IPS DF 6.9 (cell line): ENCODE data around the gene ANKRD23.
"Not testable (repeated sequence)": the region's sequence is repeated elsewhere in the genome, so short reads cannot be mapped to it uniquely, and the experiment has no call there.

Experiments used
- DNase-seq: peaks from one replicate; pipeline ENCODE4 v3.0.0-alpha.2; 2013; ENCODE audit warnings: low read depth, low spot score
- H3K27ac ChIP-seq: one replicate; pipeline ENCODE4 v1.5.1; 2013; ENCODE audit warnings: low read length, control low read depth
- H3K27me3 ChIP-seq: 2 replicates; pipeline ENCODE4 v1.6.1; 2013; ENCODE audit warnings: mild to moderate bottlenecking, low read length; ENCODE audit not compliant: control insufficient read depth, insufficient read depth
- H3K36me3 ChIP-seq: 2 replicates; pipeline ENCODE4 v1.6.1; 2013; ENCODE audit warnings: low read length; ENCODE audit not compliant: control insufficient read depth, insufficient read depth
- H3K4me1 ChIP-seq: 2 replicates; pipeline ENCODE4 v1.6.1; 2013; ENCODE audit warnings: low read length; ENCODE audit not compliant: control insufficient read depth, insufficient read depth
- H3K4me3 ChIP-seq: 2 replicates; pipeline ENCODE4 v1.5.1; 2013; ENCODE audit warnings: mild to moderate bottlenecking, low read length
- H3K9me3 ChIP-seq: 2 replicates; pipeline ENCODE4 v1.6.1; 2013; ENCODE audit warnings: low read length, inconsistent platforms; ENCODE audit not compliant: control insufficient read depth, insufficient read depth
- WGBS: extraction: QIAGEN DNeasy Blood & Tissue Kit; methylation state at CpG from one replicate; pipeline ENCODE4 v1.1.7; 2013; ENCODE audit warnings: mixed read lengths, missing lambda C conversion rate; ENCODE audit not compliant: insufficient read length, insufficient coverage; 5-methylcytosine and 5-hydroxymethylcytosine counted together

Gene ANKRD23

DNA sequence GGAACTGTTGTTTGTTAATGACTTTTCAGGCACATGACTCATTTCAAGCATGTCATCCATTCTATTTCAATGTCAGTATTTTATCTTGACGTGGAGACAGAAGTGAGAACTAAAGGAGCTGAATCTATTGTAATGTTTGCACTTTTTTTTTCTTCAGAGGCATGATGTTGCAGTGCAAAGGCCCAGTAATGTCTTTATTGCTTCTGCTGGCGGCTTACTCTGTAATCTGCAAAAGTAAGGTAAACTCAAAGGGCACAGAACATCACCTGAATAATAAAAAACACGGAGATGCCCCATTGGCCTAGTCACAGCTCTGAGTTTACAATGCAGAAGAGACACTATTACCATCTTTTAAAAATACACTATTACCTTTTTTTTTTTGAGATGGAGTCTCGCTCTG, 30.2 kb downstream of the ANKRD23 start:
- H3K36me3 ChIP-seq = no peaks in the 10 kb centered on the region
- H3K9me3 ChIP-seq = no peaks in the 10 kb centered on the region
- no peaks in the 10 kb centered on the region for H3K27me3 ChIP-seq
- H3K4me3 ChIP-seq = no peak overlapping the region
- WGBS = no CpG with 5 or more reads among the region's 4 CpGs
- no peak overlapping the region for H3K27ac ChIP-seq
- H3K4me1 ChIP-seq = 0 out of 2 replicates have a peak, but pooled peaks cover 1% of the 10 kb centered on the region
- no peak for DNase-seq

DNA sequence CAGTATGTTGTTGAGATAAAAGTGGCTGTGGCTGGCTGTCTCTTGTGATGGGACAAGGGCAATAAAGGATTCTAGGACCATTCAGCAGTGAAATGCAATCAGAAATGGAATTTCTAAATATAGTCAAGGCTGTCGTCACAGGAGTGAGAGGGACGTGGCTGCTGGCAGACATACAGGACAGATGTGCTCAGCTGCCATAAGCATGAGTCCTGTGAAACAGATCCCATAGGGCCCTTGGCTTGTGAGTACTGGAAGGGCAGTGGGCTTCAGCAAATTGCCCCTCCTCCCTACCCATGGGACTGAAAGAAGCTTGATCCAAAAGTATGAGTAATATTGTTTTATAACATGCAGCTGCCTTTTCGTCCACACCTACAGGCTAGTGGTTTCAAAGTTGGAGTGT, 31.9 kb downstream of the ANKRD23 start:
- Histone ChIP-seq H3K9me3 (no peaks in the 10 kb centered on the region), H3K4me1 (no peaks in the 10 kb centered on the region), H3K27ac (no peak overlapping the region), H3K27me3 (no peaks in the 10 kb centered on the region), H3K36me3 (no peaks in the 10 kb centered on the region), H3K4me3 (no peak overlapping the region)
- no peak for DNase-seq
- WGBS = no CpG with 5 or more reads among the region's 3 CpGs

DNA sequence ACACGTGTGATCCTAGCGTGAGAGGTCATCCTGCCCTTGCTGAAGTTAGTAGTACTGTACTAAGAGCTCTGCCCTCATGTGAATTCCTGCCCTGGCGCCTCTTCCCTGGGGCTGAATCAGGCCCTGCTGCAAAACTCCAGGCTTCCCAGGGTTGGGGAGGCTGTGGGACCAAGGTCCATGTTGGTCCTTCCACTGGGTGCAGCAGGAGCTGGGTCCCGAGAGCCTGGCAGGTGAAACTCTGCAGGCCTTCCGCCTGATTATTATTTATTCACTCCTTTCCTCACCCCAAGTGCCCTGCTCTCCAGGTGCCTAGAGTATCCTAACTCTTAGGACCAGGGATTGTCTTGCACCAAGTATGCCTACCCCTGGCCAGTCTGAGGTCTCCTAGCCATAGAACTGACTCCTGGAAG, 33.0 kb downstream of the ANKRD23 start:
- Histone ChIP-seq H3K9me3 (no peaks in the 10 kb centered on the region), H3K36me3 (no peaks in the 10 kb centered on the region), H3K27me3 (no peaks in the 10 kb centered on the region), H3K27ac (no peak overlapping the region), H3K4me3 (no peak overlapping the region), H3K4me1 (no peaks in the 10 kb centered on the region)
- DNase-seq = no peak
- no CpG with 5 or more reads among the region's 5 CpGs for WGBS

DNA sequence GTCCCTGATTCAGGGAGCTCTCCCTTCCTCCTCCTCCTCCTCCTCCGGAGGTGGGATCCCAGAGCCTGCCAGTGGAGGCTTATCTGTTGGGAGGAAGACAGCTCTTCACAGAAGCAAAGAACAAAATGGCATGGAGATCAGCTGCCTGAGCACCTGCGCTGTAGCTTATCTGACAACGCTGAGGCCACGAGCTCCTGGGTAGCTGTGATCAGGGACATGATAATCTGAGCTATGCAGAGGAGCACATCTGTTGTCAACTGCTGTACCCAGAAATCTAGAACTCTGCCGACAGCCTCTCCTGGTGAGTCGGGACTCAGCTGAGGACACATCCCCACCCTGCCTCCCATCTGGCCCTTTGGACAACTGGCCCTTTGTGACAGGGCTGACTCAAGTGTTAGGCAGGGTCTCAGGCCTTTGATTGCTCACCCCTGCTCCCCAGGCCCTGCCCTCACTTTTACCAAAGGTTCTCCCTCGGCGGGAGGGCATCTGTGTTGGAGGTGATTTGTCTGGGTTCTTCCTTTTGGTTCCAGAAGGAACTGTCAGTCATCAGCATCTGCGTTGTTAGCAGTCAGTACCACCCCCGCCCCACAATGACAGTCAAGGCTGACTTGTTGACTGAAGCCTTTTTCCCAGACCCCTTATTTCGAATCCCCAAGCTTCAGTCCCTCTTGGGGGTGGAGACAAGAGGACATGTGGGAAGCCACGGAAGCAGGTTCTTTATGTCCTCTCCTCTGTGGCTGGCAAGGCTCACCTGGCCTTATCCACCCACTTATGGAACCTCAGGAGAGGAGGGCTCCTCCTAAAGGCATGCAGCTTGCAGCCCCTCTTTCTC, 33.7 kb downstream of the ANKRD23 start:
- H3K4me1 ChIP-seq = no peaks in the 10 kb centered on the region
- no peaks in the 10 kb centered on the region for H3K9me3 ChIP-seq
- no peak overlapping the region for H3K27ac ChIP-seq
- no peaks in the 10 kb centered on the region for H3K36me3 ChIP-seq
- no peak overlapping the region for H3K4me3 ChIP-seq
- no peak for DNase-seq
- WGBS = no CpG with 5 or more reads among the region's 12 CpGs
- no peaks in the 10 kb centered on the region for H3K27me3 ChIP-seq

DNA sequence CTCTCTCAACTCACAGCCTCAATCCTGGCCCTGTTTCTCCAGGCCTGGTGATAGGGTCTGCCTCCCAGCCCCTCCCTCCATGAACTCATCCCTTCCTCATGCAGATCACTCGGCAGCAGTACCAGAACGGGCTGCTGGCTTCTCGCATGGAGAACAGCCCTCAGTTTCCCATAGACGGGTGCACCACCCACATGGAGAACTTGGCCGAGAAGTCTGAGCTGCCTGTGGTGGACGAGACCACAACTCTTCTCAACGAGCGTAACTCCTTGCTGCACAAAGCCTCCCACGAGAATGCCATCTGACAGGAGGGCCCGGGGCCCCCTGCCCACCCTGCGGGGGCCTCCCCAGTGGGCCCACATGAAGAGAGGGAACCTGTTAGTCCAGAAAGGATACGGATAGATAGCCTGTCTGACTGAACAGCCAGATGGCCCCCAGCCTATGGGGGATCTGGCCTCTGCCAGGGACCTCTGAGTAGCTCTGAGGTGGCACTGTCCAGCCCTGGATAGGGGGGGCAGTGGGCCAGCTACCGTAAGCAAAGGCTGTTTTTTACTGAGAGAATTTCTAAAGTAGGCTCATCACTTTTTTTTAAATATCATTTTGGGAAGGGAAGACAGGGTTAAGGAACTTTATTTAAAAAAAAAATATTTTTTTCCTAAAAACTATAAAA, 34.5 kb downstream of the ANKRD23 start:
- Histone ChIP-seq H3K36me3 (no peaks in the 10 kb centered on the region), H3K9me3 (no peaks in the 10 kb centered on the region), H3K4me3 (no peak overlapping the region), H3K27ac (no peak overlapping the region), H3K4me1 (no peaks in the 10 kb centered on the region), H3K27me3 (no peaks in the 10 kb centered on the region)
- no CpG with 5 or more reads among the region's 13 CpGs for WGBS
- DNase-seq = no peak

DNA sequence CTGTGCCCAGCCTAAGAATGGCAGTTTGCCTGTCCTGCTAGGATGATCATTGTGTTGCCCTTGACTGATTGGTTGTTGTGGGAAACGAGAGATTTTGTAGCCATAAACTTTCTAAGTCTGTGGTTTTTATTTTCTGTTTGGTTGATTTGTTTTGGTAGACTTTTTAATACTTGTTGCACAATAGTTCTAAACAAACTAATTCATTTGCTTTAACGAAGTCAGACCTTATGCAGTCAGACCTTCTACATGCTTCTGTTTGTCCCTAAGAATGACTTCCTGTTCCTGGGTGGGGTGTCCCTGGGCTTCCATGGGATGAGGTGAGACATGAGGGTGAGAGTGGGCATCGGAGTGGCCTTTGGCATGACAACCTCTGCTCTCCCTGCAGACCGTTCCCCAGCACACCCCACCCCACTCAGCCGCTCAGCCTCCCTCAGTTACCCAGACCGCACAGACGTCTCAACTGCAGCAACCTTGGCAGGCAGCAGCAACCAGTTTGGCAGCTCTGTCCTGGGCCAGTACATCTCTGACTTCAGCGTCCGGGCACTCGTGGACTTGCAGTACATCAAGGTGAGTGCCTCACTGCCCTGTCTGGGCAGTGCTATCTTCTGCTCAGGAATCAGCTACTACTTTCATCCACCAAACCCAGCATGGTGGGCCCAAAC, 35.5 kb downstream of the ANKRD23 start:
- Histone ChIP-seq H3K27ac (no peak overlapping the region), H3K27me3 (no peaks in the 10 kb centered on the region), H3K9me3 (no peaks in the 10 kb centered on the region), H3K4me1 (no peaks in the 10 kb centered on the region), H3K36me3 (no peaks in the 10 kb centered on the region), H3K4me3 (no peak overlapping the region)
- no peak for DNase-seq
- no CpG with 5 or more reads among the region's 10 CpGs for WGBS

DNA sequence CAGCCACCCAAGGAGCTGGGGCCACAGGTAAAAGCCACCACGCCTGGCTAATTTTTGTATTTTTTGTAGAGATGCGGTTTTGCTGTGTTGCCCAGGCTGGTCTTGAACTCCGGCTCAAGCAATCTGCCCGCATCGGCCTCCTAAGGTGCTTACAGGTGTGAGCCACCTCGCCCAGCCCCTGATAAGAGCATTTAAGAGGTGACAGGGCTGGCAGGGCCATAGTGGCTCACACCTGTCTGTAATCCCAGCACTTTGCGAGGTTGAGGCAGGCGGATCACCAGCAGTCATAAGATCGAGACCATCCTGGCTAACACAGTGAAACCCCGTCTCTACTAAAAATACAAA, 36.7 kb downstream of the ANKRD23 start:
- Histone ChIP-seq H3K27ac (no peak overlapping the region), H3K4me1 (no peaks in the 10 kb centered on the region), H3K36me3 (no peaks in the 10 kb centered on the region), H3K4me3 (no peak overlapping the region), H3K9me3 (no peaks in the 10 kb centered on the region), H3K27me3 (no peaks in the 10 kb centered on the region)
- no peak for DNase-seq
- WGBS = no CpG with 5 or more reads among the region's 10 CpGs

DNA sequence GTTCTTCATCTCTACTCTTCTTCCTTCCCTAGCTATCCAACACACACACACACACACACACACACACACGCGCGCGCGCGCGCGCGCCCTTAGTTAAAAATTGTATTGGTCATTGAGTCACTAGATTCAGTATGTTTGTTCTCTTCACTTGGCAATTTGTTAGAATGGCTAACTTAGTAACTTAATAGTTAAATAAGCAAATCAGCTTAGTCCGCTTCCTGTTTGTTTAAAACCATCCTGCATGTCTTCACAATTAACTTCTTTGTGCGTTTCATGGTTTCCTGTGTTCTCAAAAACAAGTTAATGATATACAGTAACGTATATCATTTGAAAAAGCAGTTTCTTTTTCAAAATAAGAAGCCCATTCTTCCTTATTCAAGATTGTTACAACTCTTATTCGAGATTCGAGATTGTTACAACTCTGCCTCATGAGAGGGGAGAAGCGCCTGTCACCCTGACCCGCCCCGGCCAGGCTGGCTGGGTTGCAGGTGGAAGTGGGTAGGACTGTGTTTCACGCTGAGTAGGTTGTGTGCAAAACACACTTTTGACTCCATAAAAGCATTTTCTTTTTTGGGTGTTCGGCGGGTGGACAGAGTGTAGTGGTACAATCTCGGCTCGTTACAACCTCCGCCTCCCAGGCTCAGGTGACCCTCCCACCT, 37.2 kb downstream of the ANKRD23 start:
- H3K4me1 ChIP-seq = no peaks in the 10 kb centered on the region
- H3K27me3 ChIP-seq = no peaks in the 10 kb centered on the region
- H3K36me3 ChIP-seq = no peaks in the 10 kb centered on the region
- H3K27ac ChIP-seq = no peak overlapping the region
- H3K4me3 ChIP-seq = no peak overlapping the region
- no peaks in the 10 kb centered on the region for H3K9me3 ChIP-seq
- WGBS = no CpG with 5 or more reads among the region's 23 CpGs
- no peak for DNase-seq

DNA sequence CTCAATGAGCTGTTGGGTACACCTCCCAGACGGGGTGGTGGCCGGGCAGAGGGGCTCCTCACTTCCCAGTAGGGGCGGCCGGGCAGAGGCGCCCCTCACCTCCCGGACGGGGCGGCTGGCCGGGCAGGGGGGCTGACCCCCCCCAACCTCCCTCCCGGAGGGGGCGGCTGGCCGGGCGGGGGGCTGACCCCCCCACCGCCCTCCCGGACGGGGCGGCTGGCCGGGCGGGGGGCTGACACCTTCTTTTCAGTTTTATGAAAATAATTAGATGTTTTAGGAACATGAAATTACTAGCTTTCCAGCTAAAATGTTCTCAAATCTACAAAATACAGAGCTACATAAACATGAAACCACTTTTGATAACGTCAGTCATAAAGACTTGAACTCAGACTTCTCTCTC, 37.9 kb downstream of the ANKRD23 start:
- not testable (repeated sequence) for H3K4me1 ChIP-seq, H3K36me3 ChIP-seq
- WGBS = no CpG with 5 or more reads among the region's 20 CpGs

DNA sequence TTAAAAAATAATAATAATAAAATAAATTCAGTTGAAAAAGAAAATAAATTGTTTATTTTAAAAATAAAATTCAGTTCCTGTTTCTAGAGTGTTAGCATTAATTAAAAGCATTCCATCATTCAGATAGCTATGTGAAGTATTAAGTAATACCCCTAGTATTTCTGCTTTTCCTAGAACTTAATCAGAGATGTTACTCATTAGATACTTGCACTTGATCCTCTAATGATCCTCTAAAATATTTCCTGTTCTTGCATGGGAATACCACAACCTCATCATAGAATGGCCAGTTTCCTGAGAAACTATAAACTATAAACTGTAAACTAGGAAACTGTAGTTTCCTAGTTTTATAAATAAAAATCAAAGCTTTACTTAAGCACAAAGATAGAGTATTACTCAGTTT, 38.8 kb downstream of the ANKRD23 start:
- Histone ChIP-seq H3K9me3 (no peaks in the 10 kb centered on the region), H3K27ac (no peak overlapping the region), H3K4me3 (no peak overlapping the region), H3K4me1 (peaks cover 2% of the 10 kb centered on the region; the same call in 1 of the 2 replicates), H3K36me3 (no peaks in the 10 kb centered on the region), H3K27me3 (no peaks in the 10 kb centered on the region)
- no peak for DNase-seq

More for the DNA sequence above, 37.9 kb downstream of the ANKRD23 start:
- DNase-seq, H3K4me3 ChIP-seq, H3K9me3 ChIP-seq, H3K27me3 ChIP-seq, H3K27ac ChIP-seq: not testable (repeated sequence)
